Measurements from ENCODE around the gene MTREX.
"Not testable (repeated sequence)": the region's sequence is repeated elsewhere in the genome, so short reads cannot be mapped to it uniquely, and the experiment has no call there.

Gene MTREX

DNA sequence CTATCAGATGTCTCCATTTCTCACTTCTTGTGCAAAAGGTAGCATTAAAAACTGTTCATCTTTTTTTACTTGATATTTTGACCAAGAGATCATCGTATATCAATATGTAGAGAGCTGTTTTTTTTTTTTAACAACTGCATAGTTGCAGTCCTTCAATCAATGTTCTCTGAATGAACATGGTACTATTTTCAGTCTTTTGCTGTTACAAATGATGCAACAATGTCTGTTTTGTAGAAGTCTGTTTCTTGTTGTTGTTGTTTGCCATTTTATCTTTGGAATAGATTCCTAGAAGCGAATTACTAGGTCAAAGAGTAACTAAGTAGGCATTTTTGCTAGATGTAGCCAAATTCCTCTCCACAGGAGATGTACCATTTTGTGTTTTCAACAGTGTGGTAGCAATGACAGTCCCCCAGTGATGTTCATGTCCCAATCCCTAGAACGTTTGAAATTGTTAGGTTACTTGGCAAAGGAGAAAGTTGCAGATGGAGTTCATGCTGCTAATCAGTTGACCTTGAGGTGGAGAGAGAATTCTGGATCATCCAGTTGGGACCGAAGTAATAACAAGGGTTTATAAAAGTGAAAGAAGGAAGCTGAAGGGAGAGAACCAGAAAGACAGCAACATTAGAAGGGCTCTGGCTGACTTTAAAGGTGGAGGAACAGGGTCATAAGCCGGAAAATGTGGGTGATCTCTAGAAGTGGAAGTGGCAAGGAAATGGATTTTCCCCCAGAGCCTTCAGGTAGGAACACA, 6.3 kb downstream of the MTREX start:
- no peaks in the 10 kb centered on the region for H3K27me3 Mint-ChIP-seq (ENCODE audit: low read depth)
- H3K36me3 Mint-ChIP-seq (ENCODE audit: low read depth), result peaks cover 47% of the 10 kb centered on the region
- peaks cover 36% of the 10 kb centered on the region for H3K4me1 Mint-ChIP-seq (ENCODE audit: low read depth)
- no peak for DNase-seq (ENCODE audit: low spot score)
- H3K9me3 Mint-ChIP-seq, result peaks cover 24% of the 10 kb centered on the region
- H3K4me3 Mint-ChIP-seq, result no peak overlapping the region
- H3K27ac Mint-ChIP-seq, result no peak overlapping the region

- H3K4me1 Mint-ChIP-seq (ENCODE audit: low read depth), result peaks cover 34% of the 10 kb centered on the region
Observed at GRCh38 chr5:55316289-55316688, 8.5 kb downstream of the MTREX start.

GRCh38 chr5:55316837-55317236, 9.0 kb downstream of the MTREX start:
- H3K27ac Mint-ChIP-seq, result no peak overlapping the region
- no peaks in the 10 kb centered on the region for H3K27me3 Mint-ChIP-seq (ENCODE audit: low read depth)
- peaks cover 44% of the 10 kb centered on the region for H3K36me3 Mint-ChIP-seq (ENCODE audit: low read depth)
- H3K4me1 Mint-ChIP-seq (ENCODE audit: low read depth), result peaks cover 31% of the 10 kb centered on the region
- no peak overlapping the region for H3K4me3 Mint-ChIP-seq
- DNase-seq (ENCODE audit: low spot score), result no peak
- peaks cover 24% of the 10 kb centered on the region for H3K9me3 Mint-ChIP-seq

More at GRCh38 chr5:55316289-55316688, 8.5 kb downstream of the MTREX start:
- Mint-ChIP-seq H3K9me3 (peaks cover 24% of the 10 kb centered on the region), H3K4me3 (no peak overlapping the region), H3K27ac (no peak overlapping the region), H3K36me3 (ENCODE audit: low read depth) (peaks cover 46% of the 10 kb centered on the region), H3K27me3 (ENCODE audit: low read depth) (no peaks in the 10 kb centered on the region)
- DNase-seq (ENCODE audit: low spot score), result no peak

GRCh38 chr5:55318237-55318636, 10.4 kb downstream of the MTREX start:
- not testable (repeated sequence) for H3K27ac Mint-ChIP-seq; DNase-seq (ENCODE audit: low spot score)

GRCh38 chr5:55319491-55319890, 11.7 kb downstream of the MTREX start:
- Mint-ChIP-seq H3K4me3 (no peak overlapping the region), H3K27me3 (ENCODE audit: low read depth) (no peaks in the 10 kb centered on the region), H3K4me1 (ENCODE audit: low read depth) (peaks cover 19% of the 10 kb centered on the region), H3K9me3 (peaks cover 24% of the 10 kb centered on the region), H3K27ac (no peak overlapping the region), H3K36me3 (ENCODE audit: low read depth) (peaks cover 36% of the 10 kb centered on the region)
- DNase-seq (ENCODE audit: low spot score), result no peak

More at GRCh38 chr5:55318237-55318636, 10.4 kb downstream of the MTREX start:
- H3K27me3 Mint-ChIP-seq (ENCODE audit: low read depth); H3K4me3 Mint-ChIP-seq: not testable (repeated sequence)
- H3K36me3 Mint-ChIP-seq (ENCODE audit: low read depth), result peaks cover 44% of the 10 kb centered on the region
- peaks cover 24% of the 10 kb centered on the region for H3K9me3 Mint-ChIP-seq
- H3K4me1 Mint-ChIP-seq (ENCODE audit: low read depth), result peaks cover 27% of the 10 kb centered on the region

GRCh38 chr5:55320571-55320970, 12.8 kb downstream of the MTREX start:
- Mint-ChIP-seq H3K4me3 (no peak overlapping the region), H3K36me3 (ENCODE audit: low read depth) (peaks cover 38% of the 10 kb centered on the region), H3K27me3 (ENCODE audit: low read depth) (no peaks in the 10 kb centered on the region), H3K9me3 (peaks cover 24% of the 10 kb centered on the region), H3K27ac (no peak overlapping the region), H3K4me1 (ENCODE audit: low read depth) (peaks cover 18% of the 10 kb centered on the region)
- DNase-seq (ENCODE audit: low spot score), result no peak

DNA sequence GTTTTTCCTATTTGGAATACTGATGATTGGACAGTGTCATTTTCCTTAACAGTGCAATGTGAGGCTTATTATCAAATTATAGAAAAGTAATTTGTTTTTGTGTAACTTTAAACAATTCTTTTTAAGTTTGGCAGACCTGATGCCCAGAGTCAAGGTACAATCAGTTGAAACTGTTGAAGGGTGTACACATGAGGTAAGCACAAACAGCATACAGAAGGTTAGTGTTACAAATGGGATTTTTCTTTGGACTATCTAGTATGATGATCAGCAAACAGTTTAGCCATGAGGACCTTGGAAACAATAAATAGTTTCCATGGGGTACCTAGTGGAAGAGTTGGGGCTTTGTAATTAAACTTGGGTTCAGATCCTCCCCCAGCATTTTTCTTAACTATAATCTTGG, 16.2 kb downstream of the MTREX start:
- Mint-ChIP-seq H3K36me3 (ENCODE audit: low read depth) (peaks cover 27% of the 10 kb centered on the region), H3K4me3 (no peak overlapping the region), H3K9me3 (no peaks in the 10 kb centered on the region), H3K27me3 (ENCODE audit: low read depth) (no peaks in the 10 kb centered on the region), H3K27ac (no peak overlapping the region), H3K4me1 (ENCODE audit: low read depth) (peaks cover 20% of the 10 kb centered on the region)
- no peak for DNase-seq (ENCODE audit: low spot score)

GRCh38 chr5:55324815-55325418, 17.1 kb downstream of the MTREX start:
- DNase-seq (ENCODE audit: low spot score), result no peak
- Mint-ChIP-seq H3K36me3 (ENCODE audit: low read depth) (peaks cover 31% of the 10 kb centered on the region), H3K27ac (peak overlapping the region; percentile 57), H3K27me3 (ENCODE audit: low read depth) (no peaks in the 10 kb centered on the region), H3K4me3 (no peak overlapping the region), H3K9me3 (no peaks in the 10 kb centered on the region), H3K4me1 (ENCODE audit: low read depth) (peaks cover 24% of the 10 kb centered on the region)

GRCh38 chr5:55325621-55326020, 17.8 kb downstream of the MTREX start:
- Mint-ChIP-seq H3K27ac (no peak overlapping the region), H3K4me3 (no peak overlapping the region), H3K27me3 (ENCODE audit: low read depth) (no peaks in the 10 kb centered on the region), H3K36me3 (ENCODE audit: low read depth) (peaks cover 35% of the 10 kb centered on the region), H3K9me3 (no peaks in the 10 kb centered on the region), H3K4me1 (ENCODE audit: low read depth) (peaks cover 28% of the 10 kb centered on the region)
- no peak for DNase-seq (ENCODE audit: low spot score)

DNA sequence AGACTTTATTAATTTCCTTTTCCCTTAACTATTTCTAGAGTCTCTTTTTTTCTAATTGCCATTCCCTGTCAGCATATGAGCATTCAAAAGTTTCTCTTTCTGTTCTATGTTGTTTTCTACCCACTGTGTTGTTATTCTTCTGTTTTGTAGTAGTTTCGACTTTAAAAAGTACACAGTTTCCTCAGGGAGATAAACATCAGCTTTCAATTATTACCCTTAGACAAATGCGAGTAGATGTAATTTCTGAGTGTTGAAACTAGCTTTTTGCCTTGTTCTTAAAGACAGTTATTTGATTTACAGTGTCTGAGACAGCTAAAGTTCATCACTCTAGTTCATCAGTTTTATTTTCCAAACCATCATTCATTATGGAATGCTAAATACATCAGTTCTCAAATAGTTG, 19.5 kb downstream of the MTREX start:
- Mint-ChIP-seq H3K4me1 (ENCODE audit: low read depth) (peaks cover 30% of the 10 kb centered on the region), H3K27me3 (ENCODE audit: low read depth) (no peaks in the 10 kb centered on the region), H3K4me3 (peak overlapping the region; percentile 11), H3K27ac (peak overlapping the region; percentile 66), H3K9me3 (no peaks in the 10 kb centered on the region), H3K36me3 (ENCODE audit: low read depth) (peaks cover 41% of the 10 kb centered on the region)
- no peak for DNase-seq (ENCODE audit: low spot score)

DNA sequence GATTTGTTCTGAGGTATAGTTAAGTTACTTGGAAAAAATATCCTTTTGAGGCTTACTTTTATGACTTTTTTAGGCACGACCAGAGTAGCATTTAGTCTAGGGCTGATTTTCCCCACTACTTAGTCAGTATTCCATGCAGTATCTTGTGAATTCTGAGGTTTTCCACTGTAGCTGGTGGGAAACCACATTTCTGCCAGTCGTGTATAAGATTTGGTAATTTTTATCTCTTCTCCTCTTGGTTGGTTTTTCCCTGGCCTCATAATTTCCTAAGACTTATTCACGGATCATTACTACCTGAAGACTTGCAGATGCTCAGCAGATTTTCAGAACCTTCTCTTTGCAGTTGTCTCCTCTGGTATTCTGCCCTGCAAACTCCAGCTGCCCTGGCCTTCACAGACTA, 23.5 kb downstream of the MTREX start:
- Mint-ChIP-seq H3K4me3 (no peak overlapping the region), H3K36me3 (ENCODE audit: low read depth) (peaks cover 50% of the 10 kb centered on the region), H3K27ac (no peak overlapping the region), H3K4me1 (ENCODE audit: low read depth) (peaks cover 26% of the 10 kb centered on the region), H3K27me3 (ENCODE audit: low read depth) (no peaks in the 10 kb centered on the region), H3K9me3 (peaks cover 3% of the 10 kb centered on the region)
- no peak for DNase-seq (ENCODE audit: low spot score)

- peaks cover 48% of the 10 kb centered on the region for H3K36me3 Mint-ChIP-seq (ENCODE audit: low read depth)
- DNase-seq (ENCODE audit: low spot score), result no peak
- peaks cover 19% of the 10 kb centered on the region for H3K4me1 Mint-ChIP-seq (ENCODE audit: low read depth)
- H3K27ac Mint-ChIP-seq, result no peak overlapping the region
- no peak overlapping the region for H3K4me3 Mint-ChIP-seq
- H3K9me3 Mint-ChIP-seq, result peaks cover 3% of the 10 kb centered on the region
- no peaks in the 10 kb centered on the region for H3K27me3 Mint-ChIP-seq (ENCODE audit: low read depth)
Observed at GRCh38 chr5:55333017-55333416, 25.2 kb downstream of the MTREX start.

GRCh38 chr5:55333811-55334210, 26.0 kb downstream of the MTREX start:
- Mint-ChIP-seq H3K27me3 (ENCODE audit: low read depth) (no peaks in the 10 kb centered on the region), H3K27ac (no peak overlapping the region), H3K36me3 (ENCODE audit: low read depth) (peaks cover 51% of the 10 kb centered on the region), H3K4me3 (no peak overlapping the region), H3K9me3 (peaks cover 3% of the 10 kb centered on the region), H3K4me1 (ENCODE audit: low read depth) (peaks cover 26% of the 10 kb centered on the region)
- no peak for DNase-seq (ENCODE audit: low spot score)

- H3K4me3 Mint-ChIP-seq, result peak overlapping the region; percentile 60
- H3K4me1 Mint-ChIP-seq (ENCODE audit: low read depth), result peaks cover 19% of the 10 kb centered on the region
- no peak for DNase-seq (ENCODE audit: low spot score)
- H3K27ac Mint-ChIP-seq, result peak overlapping the region; percentile 54
- peaks cover 2% of the 10 kb centered on the region for H3K9me3 Mint-ChIP-seq
- no peaks in the 10 kb centered on the region for H3K27me3 Mint-ChIP-seq (ENCODE audit: low read depth)
- peaks cover 37% of the 10 kb centered on the region for H3K36me3 Mint-ChIP-seq (ENCODE audit: low read depth)
Observed at GRCh38 chr5:55338092-55338613, 30.4 kb downstream of the MTREX start.
